NT2/D1 (cell line): ENCODE results near the gene PDZRN3.

ENCODE experiments used
- DNase-seq: peaks from one replicate; pipeline ENCODE4 v3.0.0-alpha.2; 2011; ENCODE audit warnings: low read depth, low spot score
- H3K27me3 ChIP-seq: 2 replicates; pipeline ENCODE4 v1.6.0; 2011; ENCODE audit warnings: mild to moderate bottlenecking; ENCODE audit not compliant: insufficient read length, insufficient read depth
- H3K36me3 ChIP-seq: 2 replicates; pipeline ENCODE4 v1.6.1; 2011; ENCODE audit warnings: mild to moderate bottlenecking, low read length, mixed read lengths; ENCODE audit not compliant: insufficient read depth, insufficient read length
- H3K4me1 ChIP-seq: 2 replicates; pipeline ENCODE4 v1.5.1; 2011; ENCODE audit not compliant: insufficient read depth, insufficient read length
- H3K4me3 ChIP-seq: 2 replicates; pipeline ENCODE4 v1.5.1; 2011; ENCODE audit warnings: low read depth; ENCODE audit not compliant: insufficient read length
- H3K9ac ChIP-seq: 2 replicates; pipeline ENCODE4 v1.6.0; 2011; ENCODE audit warnings: low read depth; ENCODE audit not compliant: insufficient read length
- H3K9me3 ChIP-seq: 2 replicates; pipeline ENCODE4 v1.5.1; 2011; ENCODE audit warnings: mild to moderate bottlenecking, low read length; ENCODE audit not compliant: insufficient read depth
- SUZ12 ChIP-seq: IDR thresholded peaks from 2 replicates; pipeline ENCODE4 v1.6.1; 2011; ENCODE audit not compliant: insufficient read length, insufficient read depth; ENCODE audit errors: extremely low read depth
- YY1 ChIP-seq: IDR thresholded peaks from 2 replicates; pipeline ENCODE4 v1.6.1; 2011; ENCODE audit not compliant: insufficient read length, insufficient read depth
- ZNF274 ChIP-seq: IDR thresholded peaks from 2 replicates; pipeline ENCODE4 v1.6.1; 2011; ENCODE audit warnings: mild to moderate bottlenecking, low read depth, low read length

The PDZRN3 gene

GRCh38 chr3:73379465-73379864, 245.3 kb downstream of the PDZRN3 start:
- Histone ChIP-seq H3K27me3 (no peaks in the 10 kb centered on the region), H3K4me1 (no peaks in the 10 kb centered on the region), H3K4me3 (no peak overlapping the region), H3K9ac (no peak overlapping the region), H3K36me3 (peaks cover 10% of the 10 kb centered on the region), H3K9me3 (peaks cover 11% of the 10 kb centered on the region)
- DNase-seq: no peak
- TF ChIP-seq SUZ12: no peak
- no peak for TF ChIP-seq ZNF274
- no peak for TF ChIP-seq YY1

DNA sequence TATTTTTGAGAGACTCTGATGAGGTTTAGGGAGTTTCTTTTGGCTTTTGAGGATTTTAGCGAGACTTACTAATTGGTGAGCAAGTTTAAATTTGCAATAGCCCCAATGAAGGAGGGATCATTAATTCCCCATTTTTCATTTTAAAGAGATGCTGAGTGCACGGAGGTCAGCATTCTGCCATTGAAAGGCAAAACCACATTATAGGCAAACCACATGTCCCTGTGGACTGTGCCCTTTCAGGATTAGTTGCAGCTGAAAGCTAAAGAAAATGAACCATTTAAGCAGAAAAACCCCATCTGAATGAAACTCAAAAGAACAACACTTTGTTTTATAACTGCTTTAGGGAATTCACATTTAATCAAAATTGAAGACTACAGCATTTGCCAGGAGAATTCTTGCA, 246.5 kb downstream of the PDZRN3 start:
- no peaks in the 10 kb centered on the region for H3K27me3 ChIP-seq
- no peak for DNase-seq
- H3K36me3 ChIP-seq: no peaks in the 10 kb centered on the region
- H3K9ac ChIP-seq: no peak overlapping the region
- no peak overlapping the region for H3K4me3 ChIP-seq
- no peak for TF ChIP-seq SUZ12
- TF ChIP-seq ZNF274: no peak
- no peak for TF ChIP-seq YY1
- peaks cover 18% of the 10 kb centered on the region for H3K9me3 ChIP-seq
- H3K4me1 ChIP-seq: no peaks in the 10 kb centered on the region

GRCh38 chr3:73365756-73366397, 258.9 kb downstream of the PDZRN3 start:
- H3K9me3 ChIP-seq: peaks cover 10% of the 10 kb centered on the region; the same call in 1 of the 2 replicates
- no peak overlapping the region for H3K9ac ChIP-seq
- no peaks in the 10 kb centered on the region for H3K36me3 ChIP-seq
- no peaks in the 10 kb centered on the region for H3K27me3 ChIP-seq
- no peak for DNase-seq
- TF ChIP-seq ZNF274 (no peak), SUZ12 (no peak), YY1 (no peak)
- no peak overlapping the region for H3K4me3 ChIP-seq
- H3K4me1 ChIP-seq: no peaks in the 10 kb centered on the region

GRCh38 chr3:73364517-73364916, 260.2 kb downstream of the PDZRN3 start:
- Histone ChIP-seq H3K36me3 (no peaks in the 10 kb centered on the region), H3K9me3 (peaks cover 10% of the 10 kb centered on the region; the same call in 1 of the 2 replicates), H3K4me3 (no peak overlapping the region), H3K9ac (no peak overlapping the region), H3K4me1 (no peaks in the 10 kb centered on the region), H3K27me3 (no peaks in the 10 kb centered on the region)
- DNase-seq: no peak
- TF ChIP-seq SUZ12 (no peak), YY1 (no peak), ZNF274 (no peak)

GRCh38 chr3:73363093-73363492, 261.6 kb downstream of the PDZRN3 start:
- DNase-seq: no peak
- Histone ChIP-seq H3K36me3 (no peaks in the 10 kb centered on the region), H3K9ac (no peak overlapping the region), H3K4me1 (no peaks in the 10 kb centered on the region), H3K27me3 (no peaks in the 10 kb centered on the region), H3K4me3 (no peak overlapping the region), H3K9me3 (peaks cover 10% of the 10 kb centered on the region; the same call in 1 of the 2 replicates)
- TF ChIP-seq YY1: no peak
- no peak for TF ChIP-seq SUZ12
- TF ChIP-seq ZNF274: no peak

GRCh38 chr3:73361591-73361990, 263.1 kb downstream of the PDZRN3 start:
- Histone ChIP-seq H3K9me3 (peaks cover 10% of the 10 kb centered on the region; the same call in 1 of the 2 replicates), H3K36me3 (no peaks in the 10 kb centered on the region), H3K27me3 (no peaks in the 10 kb centered on the region), H3K4me3 (no peak overlapping the region), H3K9ac (no peak overlapping the region), H3K4me1 (no peaks in the 10 kb centered on the region)
- DNase-seq: no peak
- TF ChIP-seq ZNF274 (no peak), SUZ12 (no peak)

DNA sequence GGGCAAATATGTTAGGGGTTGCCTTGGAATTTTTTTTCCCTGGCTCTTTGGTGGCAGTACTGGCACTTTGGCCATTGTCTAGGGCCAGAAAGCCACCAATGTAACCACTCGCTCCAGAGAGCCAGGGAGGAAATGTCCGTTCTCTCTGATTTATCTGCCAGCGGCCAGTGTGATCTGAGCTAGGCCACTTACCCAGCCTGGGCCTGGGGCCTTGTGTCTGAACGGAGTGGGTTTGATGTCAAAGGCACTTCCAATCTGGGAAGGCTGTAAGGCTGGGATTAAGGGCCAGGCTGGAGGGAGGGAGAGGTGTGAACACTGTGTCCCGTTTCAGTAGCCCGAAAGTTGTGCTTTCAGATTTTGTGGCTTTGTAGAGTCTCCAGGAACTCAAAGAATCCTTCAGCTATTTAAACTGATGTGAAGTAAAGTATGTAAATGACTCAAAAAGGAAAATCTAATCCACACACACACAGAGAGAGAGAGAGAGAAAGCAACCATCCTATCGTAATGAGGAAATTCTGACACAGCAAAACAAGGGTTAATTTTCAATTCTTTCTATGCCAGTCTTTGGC, 271.0 kb downstream of the PDZRN3 start:
- Histone ChIP-seq H3K9me3 (no peaks in the 10 kb centered on the region), H3K4me3 (no peak overlapping the region), H3K27me3 (no peaks in the 10 kb centered on the region), H3K36me3 (no peaks in the 10 kb centered on the region), H3K9ac (no peak overlapping the region), H3K4me1 (no peaks in the 10 kb centered on the region)
- TF ChIP-seq ZNF274: no peak
- no peak for TF ChIP-seq SUZ12
- TF ChIP-seq YY1: no peak
- no peak for DNase-seq
